ENCODE results near the gene SCN7A.

DNA sequence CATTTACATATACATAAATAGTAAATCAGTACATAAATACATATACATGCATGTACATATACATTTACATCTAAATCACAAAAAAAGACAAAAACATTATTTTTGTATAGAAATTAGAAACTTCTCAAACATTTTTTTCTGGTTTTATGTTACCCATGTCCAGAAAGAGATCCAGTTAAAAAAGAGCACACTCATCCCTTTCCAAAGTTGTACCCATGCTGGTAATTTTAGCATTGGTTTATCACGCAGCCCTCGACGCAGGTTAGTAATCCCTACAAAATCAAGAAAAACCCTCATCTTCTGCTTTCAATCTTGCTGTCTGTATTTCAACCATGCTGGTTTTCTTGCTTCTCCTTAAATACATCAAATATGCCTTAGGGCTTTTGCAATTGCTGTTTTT lies 128.8 kb downstream of the SCN7A start:
- TF ChIP-seq EP300 (IDR thresholded peaks at IDR 0.05) (no peak), POLR2A (IDR thresholded peaks at IDR 0.05; ENCODE audit: low read length) (no peak), TP53 (CRISPR knock-in tag; IDR thresholded peaks at IDR 0.05) (no peak), NFE2L2 (conservative IDR thresholded peaks at IDR 0.05; ENCODE audit: low read length) (no peak), FOSL2 (IDR thresholded peaks at IDR 0.05) (no peak), FOSL2 (CRISPR knock-in tag; IDR thresholded peaks at IDR 0.05) (no peak), CHD2 (IDR thresholded peaks at IDR 0.05; ENCODE audit: low read length, partially characterized antibody) (no peak), CEBPB (IDR thresholded peaks at IDR 0.05) (no peak), RFX5 (IDR thresholded peaks at IDR 0.05) (no peak)
- TF ChIP-seq, protein P1, sequence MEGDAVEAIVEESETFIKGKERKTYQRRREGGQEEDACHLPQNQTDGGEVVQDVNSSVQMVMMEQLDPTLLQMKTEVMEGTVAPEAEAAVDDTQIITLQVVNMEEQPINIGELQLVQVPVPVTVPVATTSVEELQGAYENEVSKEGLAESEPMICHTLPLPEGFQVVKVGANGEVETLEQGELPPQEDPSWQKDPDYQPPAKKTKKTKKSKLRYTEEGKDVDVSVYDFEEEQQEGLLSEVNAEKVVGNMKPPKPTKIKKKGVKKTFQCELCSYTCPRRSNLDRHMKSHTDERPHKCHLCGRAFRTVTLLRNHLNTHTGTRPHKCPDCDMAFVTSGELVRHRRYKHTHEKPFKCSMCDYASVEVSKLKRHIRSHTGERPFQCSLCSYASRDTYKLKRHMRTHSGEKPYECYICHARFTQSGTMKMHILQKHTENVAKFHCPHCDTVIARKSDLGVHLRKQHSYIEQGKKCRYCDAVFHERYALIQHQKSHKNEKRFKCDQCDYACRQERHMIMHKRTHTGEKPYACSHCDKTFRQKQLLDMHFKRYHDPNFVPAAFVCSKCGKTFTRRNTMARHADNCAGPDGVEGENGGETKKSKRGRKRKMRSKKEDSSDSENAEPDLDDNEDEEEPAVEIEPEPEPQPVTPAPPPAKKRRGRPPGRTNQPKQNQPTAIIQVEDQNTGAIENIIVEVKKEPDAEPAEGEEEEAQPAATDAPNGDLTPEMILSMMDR (IDR thresholded peaks at IDR 0.05) = no peak
- TF ChIP-seq, protein P2, sequence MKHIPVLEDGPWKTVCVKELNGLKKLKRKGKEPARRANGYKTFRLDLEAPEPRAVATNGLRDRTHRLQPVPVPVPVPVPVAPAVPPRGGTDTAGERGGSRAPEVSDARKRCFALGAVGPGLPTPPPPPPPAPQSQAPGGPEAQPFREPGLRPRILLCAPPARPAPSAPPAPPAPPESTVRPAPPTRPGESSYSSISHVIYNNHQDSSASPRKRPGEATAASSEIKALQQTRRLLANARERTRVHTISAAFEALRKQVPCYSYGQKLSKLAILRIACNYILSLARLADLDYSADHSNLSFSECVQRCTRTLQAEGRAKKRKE (CRISPR knock-in tag; IDR thresholded peaks at IDR 0.05; ENCODE audit: low read depth) = no peak
- TF ChIP-seq, protein P3, sequence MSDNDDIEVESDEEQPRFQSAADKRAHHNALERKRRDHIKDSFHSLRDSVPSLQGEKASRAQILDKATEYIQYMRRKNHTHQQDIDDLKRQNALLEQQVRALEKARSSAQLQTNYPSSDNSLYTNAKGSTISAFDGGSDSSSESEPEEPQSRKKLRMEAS (IDR thresholded peaks at IDR 0.05) = no peak

Data from A549 (cell line).